ENCODE data around the gene MX2. TPM values are rescaled to one million over a fixed set of nuclear protein-coding genes. Genes with fewer than 3 reads are reported as not detected.

MX2 gene
- total RNA-seq, 4 donors from 2014 or later, result 3.2 to 6.1 (median 5.1) TPM

- no peaks in the 10 kb centered on the region for H3K4me1 ChIP-seq
- no peaks in the 10 kb centered on the region for H3K27me3 ChIP-seq
- no peak for DNase-seq (ENCODE audit: low spot score in 2 of 2)
- H3K9me3 ChIP-seq, result no peaks in the 10 kb centered on the region
- no peak overlapping the region for H3K4me3 ChIP-seq
- TF ChIP-seq CTCF (IDR thresholded peaks at IDR 0.05) (no peak), POLR2A (IDR thresholded peaks at IDR 0.05) (no peak), POLR2AphosphoS5 (IDR thresholded peaks at IDR 0.05) (no peak), EP300 (IDR thresholded peaks at IDR 0.05) (no peak)
- 97% methylated on average over 2 of the region's 2 CpGs for WGBS
- H3K36me3 ChIP-seq, result peaks cover 69% of the 10 kb centered on the region
- no peak overlapping the region for H3K27ac ChIP-seq
Observed at GRCh38 chr21:41433566-41433965, 71.7 kb downstream of the MX2 start.

- WGBS, result 93% methylated on average over 11 of the region's 11 CpGs
- H3K27ac ChIP-seq, result no peak overlapping the region
- no peaks in the 10 kb centered on the region for H3K4me1 ChIP-seq
- no peaks in the 10 kb centered on the region for H3K9me3 ChIP-seq
- H3K36me3 ChIP-seq, result peaks cover 73% of the 10 kb centered on the region
- DNase-seq (ENCODE audit: low spot score in 2 of 2), result no peak
- TF ChIP-seq CTCF (IDR thresholded peaks at IDR 0.05) (no peak), EP300 (IDR thresholded peaks at IDR 0.05) (no peak), POLR2AphosphoS5 (IDR thresholded peaks at IDR 0.05) (no peak), POLR2A (IDR thresholded peaks at IDR 0.05) (no peak)
- H3K4me3 ChIP-seq, result no peak overlapping the region
- no peaks in the 10 kb centered on the region for H3K27me3 ChIP-seq
Observed at GRCh38 chr21:41435706-41436105, 73.9 kb downstream of the MX2 start.

GRCh38 chr21:41437729-41438128, 75.9 kb downstream of the MX2 start:
- Histone ChIP-seq H3K36me3 (peaks cover 84% of the 10 kb centered on the region), H3K9me3 (no peaks in the 10 kb centered on the region), H3K27me3 (no peaks in the 10 kb centered on the region), H3K4me1 (no peaks in the 10 kb centered on the region), H3K4me3 (no peak overlapping the region), H3K27ac (no peak overlapping the region)
- no peak for DNase-seq (ENCODE audit: low spot score in 2 of 2)
- 64% methylated on average over 2 of the region's 2 CpGs for WGBS
- TF ChIP-seq CTCF (IDR thresholded peaks at IDR 0.05) (no peak), EP300 (IDR thresholded peaks at IDR 0.05) (no peak), POLR2A (IDR thresholded peaks at IDR 0.05) (no peak)

GRCh38 chr21:41438425-41439113, 76.7 kb downstream of the MX2 start:
- WGBS, result 88% methylated on average over 13 of the region's 13 CpGs
- TF ChIP-seq EP300 (IDR thresholded peaks at IDR 0.05) (no peak), CTCF (IDR thresholded peaks at IDR 0.05) (no peak)
- Histone ChIP-seq H3K27me3 (no peaks in the 10 kb centered on the region), H3K4me3 (no peak overlapping the region), H3K27ac (no peak overlapping the region), H3K9me3 (no peaks in the 10 kb centered on the region), H3K36me3 (peaks cover 84% of the 10 kb centered on the region), H3K4me1 (no peaks in the 10 kb centered on the region)
- no peak for DNase-seq (ENCODE audit: low spot score in 2 of 2)

- Histone ChIP-seq H3K27ac (no peak overlapping the region), H3K36me3 (peaks cover 82% of the 10 kb centered on the region), H3K27me3 (no peaks in the 10 kb centered on the region), H3K9me3 (no peaks in the 10 kb centered on the region), H3K4me1 (no peaks in the 10 kb centered on the region), H3K4me3 (no peak overlapping the region)
- WGBS, result 79% methylated on average over 4 of the region's 4 CpGs
- TF ChIP-seq EP300 (IDR thresholded peaks at IDR 0.05), result no peak
- no peak for TF ChIP-seq POLR2A (IDR thresholded peaks at IDR 0.05)
- TF ChIP-seq POLR2AphosphoS5 (IDR thresholded peaks at IDR 0.05), result no peak
- TF ChIP-seq CTCF (IDR thresholded peaks at IDR 0.05), result no peak
- DNase-seq (ENCODE audit: low spot score in 2 of 2), result no peak
Observed at GRCh38 chr21:41439248-41439647, 77.4 kb downstream of the MX2 start.
